A673 (cell line): Measurements from ENCODE around the gene MYPOP. TPM values are rescaled to one million over a fixed set of nuclear protein-coding genes. Genes with fewer than 3 reads are reported as not detected.
A peak's percentile ranks its signal among the peaks of the same experiment; 100 is the strongest.

Experiments used
- BruUV-seq: library from RNA; stranded (reverse); fragments of 400-500 nt; replicated peaks from 2 replicates; lab custom pipeline; 2021; lab: Mats Ljungman, UMichigan
- CTCF ChIA-PET: fragments of 300-600 bp; sonication (Branson Sonifier 250); formaldehyde crosslinking; loops from one replicate; lab custom pipeline; 2022; ENCODE audit warnings: antibody characterized with exemption; lab: Charles Lee
- POLR2A ChIA-PET: fragments of 300-600 bp; sonication (Branson Sonifier 250); formaldehyde crosslinking; loops from one replicate; lab custom pipeline; 2022; ENCODE audit warnings: antibody characterized with exemption; ENCODE audit not compliant: low non-redundant PET; lab: Charles Lee
- DNase-seq: peaks from one replicate; pipeline ENCODE4 v3.0.0-alpha.2; 2015; ENCODE audit warnings: low spot score
- H3K27ac ChIP-seq: fragments of 200-600 bp; sonication (generic); 2 replicates; pipeline ENCODE4 v1.5.1; 2016; ENCODE audit warnings: mixed run types, low read depth, mild to moderate bottlenecking, mixed read lengths, antibody characterized with exemption, low read length; ENCODE audit not compliant: poor library complexity, severe bottlenecking
- H3K27me3 ChIP-seq: fragments of 200-600 bp; sonication (generic); replicated peaks from 2 replicates; pipeline ENCODE4 v1.6.1; 2017; ENCODE audit warnings: mixed run types, low read depth, mild to moderate bottlenecking, mixed read lengths, antibody characterized with exemption, low read length; ENCODE audit not compliant: insufficient read depth, poor library complexity
- H3K36me3 ChIP-seq: fragments of 200-600 bp; sonication (generic); 2 replicates; pipeline ENCODE4 v1.6.1; 2016; ENCODE audit warnings: mixed run types, mild to moderate bottlenecking, mixed read lengths, antibody characterized with exemption, low read length; ENCODE audit not compliant: insufficient read depth, poor library complexity, severe bottlenecking
- H3K4me1 ChIP-seq: fragments of 200-600 bp; sonication (generic); 2 replicates; pipeline ENCODE4 v1.6.1; 2017; ENCODE audit warnings: mixed run types, mild to moderate bottlenecking, mixed read lengths, antibody characterized with exemption, low read length; ENCODE audit not compliant: insufficient read depth, poor library complexity, severe bottlenecking
- H3K4me3 ChIP-seq: fragments of 200-600 bp; sonication (generic); 2 replicates; pipeline ENCODE4 v1.5.1; 2016; ENCODE audit warnings: low read depth, mixed run types, mild to moderate bottlenecking, mixed read lengths, low read length; ENCODE audit not compliant: poor library complexity, severe bottlenecking
- H3K9me3 ChIP-seq: fragments of 200-600 bp; sonication (generic); 2 replicates; pipeline ENCODE4 v1.6.1; 2016; ENCODE audit warnings: mixed run types, low read depth, mild to moderate bottlenecking, mixed read lengths, antibody characterized with exemption, low read length; ENCODE audit not compliant: poor library complexity, severe bottlenecking
- EZH2 ChIP-seq: fragments of 200-600 bp; sonication (generic); IDR thresholded peaks from 2 replicates; pipeline ENCODE4 v1.6.1; 2017; ENCODE audit warnings: borderline replicate concordance, low read depth, mild to moderate bottlenecking, mixed read lengths, antibody characterized with exemption, low read length; ENCODE audit not compliant: poor library complexity, severe bottlenecking
- intact Hi-C: fragments of 100-400 bp; cut with micrococcal nuclease; formaldehyde crosslinking; loops from one replicate; pipeline ENCODE4 v1.10.0; 2022; ENCODE audit not compliant: unreplicated experiment
- total RNA-seq: library from RNA; stranded (reverse); gene quantifications from 2 replicates; pipeline ENCODE4 v1.2.3, GENCODE V29; 2021
- TF ChIP-seq, protein P1 (sequence below): fragments of 300-800, 200-600 bp; sonication (generic); conservative IDR thresholded peaks from 2 replicates; pipeline ENCODE4 v1.5.1; 2017; ENCODE audit warnings: low read depth, mild to moderate bottlenecking, antibody characterized with exemption, low read length, moderate library complexity, mixed read lengths

MYPOP gene
- total RNA-seq, 1 experiment from 2014 or later = 13.5 TPM

DNA sequence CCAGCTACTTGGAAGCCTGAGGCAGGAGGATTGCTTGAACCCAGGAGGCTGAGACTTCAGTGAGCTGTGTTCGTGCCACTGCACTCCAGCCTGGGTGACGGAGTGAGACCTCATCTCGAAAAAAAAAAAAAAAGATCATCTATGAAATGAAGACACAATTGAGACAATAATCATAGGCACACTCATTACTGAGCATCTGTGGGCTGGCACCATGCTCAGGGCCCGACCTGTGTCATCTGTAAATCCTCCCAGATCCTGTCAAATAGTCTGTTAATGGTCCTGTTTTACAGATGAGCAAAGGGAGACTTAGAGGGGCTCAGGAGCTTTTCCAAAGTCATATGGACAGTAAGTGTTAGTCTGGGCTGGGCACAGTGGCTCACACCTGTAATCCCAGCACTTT is 16.3 kb upstream of the MYPOP start:
- ChIA-PET CTCF (interaction anchor here (0.6 kb wide), 1 partner anchor 226 kb away, joined by 5 read pairs; the partner anchor contains the start of gene QPCTL), POLR2A (no interaction called here)
- no peak for DNase-seq
- Histone ChIP-seq H3K4me3 (no peak overlapping the region), H3K27me3 (peaks cover 24% of the 10 kb centered on the region), H3K4me1 (no peaks in the 10 kb centered on the region), H3K9me3 (no peaks in the 10 kb centered on the region), H3K27ac (no peak overlapping the region), H3K36me3 (no peaks in the 10 kb centered on the region)
- no TSS peak for BruUV-seq
- TF ChIP-seq, protein P1, sequence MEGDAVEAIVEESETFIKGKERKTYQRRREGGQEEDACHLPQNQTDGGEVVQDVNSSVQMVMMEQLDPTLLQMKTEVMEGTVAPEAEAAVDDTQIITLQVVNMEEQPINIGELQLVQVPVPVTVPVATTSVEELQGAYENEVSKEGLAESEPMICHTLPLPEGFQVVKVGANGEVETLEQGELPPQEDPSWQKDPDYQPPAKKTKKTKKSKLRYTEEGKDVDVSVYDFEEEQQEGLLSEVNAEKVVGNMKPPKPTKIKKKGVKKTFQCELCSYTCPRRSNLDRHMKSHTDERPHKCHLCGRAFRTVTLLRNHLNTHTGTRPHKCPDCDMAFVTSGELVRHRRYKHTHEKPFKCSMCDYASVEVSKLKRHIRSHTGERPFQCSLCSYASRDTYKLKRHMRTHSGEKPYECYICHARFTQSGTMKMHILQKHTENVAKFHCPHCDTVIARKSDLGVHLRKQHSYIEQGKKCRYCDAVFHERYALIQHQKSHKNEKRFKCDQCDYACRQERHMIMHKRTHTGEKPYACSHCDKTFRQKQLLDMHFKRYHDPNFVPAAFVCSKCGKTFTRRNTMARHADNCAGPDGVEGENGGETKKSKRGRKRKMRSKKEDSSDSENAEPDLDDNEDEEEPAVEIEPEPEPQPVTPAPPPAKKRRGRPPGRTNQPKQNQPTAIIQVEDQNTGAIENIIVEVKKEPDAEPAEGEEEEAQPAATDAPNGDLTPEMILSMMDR = no peak
- no peak for TF ChIP-seq EZH2
- intact Hi-C loops = no loop called here

DNA sequence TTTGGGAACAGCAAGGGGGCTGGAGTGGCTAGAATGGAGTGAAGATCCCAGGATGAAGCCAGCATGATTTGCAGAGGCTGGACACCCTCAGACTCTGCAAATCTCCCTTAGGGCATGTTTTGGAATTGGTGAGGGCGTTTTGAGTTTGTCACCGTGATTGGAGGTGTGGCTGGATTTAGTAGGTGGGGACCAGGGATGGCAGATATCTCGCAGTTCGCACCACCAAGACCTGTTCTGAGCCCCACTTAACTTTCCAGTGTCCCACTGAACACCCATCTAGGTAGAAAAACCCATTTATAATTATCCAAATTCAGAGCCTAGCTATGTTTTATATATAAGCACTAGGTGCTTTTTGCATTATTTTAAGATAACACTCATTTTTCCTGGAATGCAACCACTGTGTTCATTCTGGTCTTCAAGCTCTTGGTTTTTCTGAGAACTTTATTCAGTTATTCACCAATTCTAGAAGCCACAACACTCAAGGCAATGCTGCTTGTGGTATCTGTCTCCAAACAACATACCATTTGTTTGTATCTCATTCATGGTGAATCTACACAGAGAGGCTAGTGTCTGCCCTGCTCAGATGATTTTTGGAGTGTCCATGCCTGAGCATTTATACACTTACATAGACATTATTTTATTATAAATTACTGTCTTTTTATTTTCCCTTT is 15.1 kb upstream of the MYPOP start:
- TF ChIP-seq, protein P1 = no peak
- no peak for TF ChIP-seq EZH2
- no peak overlapping the region for H3K4me3 ChIP-seq
- intact Hi-C loops = no loop called here
- BruUV-seq = no TSS peak
- H3K4me1 ChIP-seq = no peaks in the 10 kb centered on the region
- no peak for DNase-seq
- no peak overlapping the region for H3K27ac ChIP-seq
- ChIA-PET CTCF (interaction anchor here (1.0 kb wide), 1 partner anchor 15 kb away, joined by 3 read pairs; no protein-coding TSS in a partner anchor), POLR2A (no interaction called here)
- H3K27me3 ChIP-seq = peaks cover 24% of the 10 kb centered on the region
- H3K9me3 ChIP-seq = no peaks in the 10 kb centered on the region
- no peaks in the 10 kb centered on the region for H3K36me3 ChIP-seq

DNA sequence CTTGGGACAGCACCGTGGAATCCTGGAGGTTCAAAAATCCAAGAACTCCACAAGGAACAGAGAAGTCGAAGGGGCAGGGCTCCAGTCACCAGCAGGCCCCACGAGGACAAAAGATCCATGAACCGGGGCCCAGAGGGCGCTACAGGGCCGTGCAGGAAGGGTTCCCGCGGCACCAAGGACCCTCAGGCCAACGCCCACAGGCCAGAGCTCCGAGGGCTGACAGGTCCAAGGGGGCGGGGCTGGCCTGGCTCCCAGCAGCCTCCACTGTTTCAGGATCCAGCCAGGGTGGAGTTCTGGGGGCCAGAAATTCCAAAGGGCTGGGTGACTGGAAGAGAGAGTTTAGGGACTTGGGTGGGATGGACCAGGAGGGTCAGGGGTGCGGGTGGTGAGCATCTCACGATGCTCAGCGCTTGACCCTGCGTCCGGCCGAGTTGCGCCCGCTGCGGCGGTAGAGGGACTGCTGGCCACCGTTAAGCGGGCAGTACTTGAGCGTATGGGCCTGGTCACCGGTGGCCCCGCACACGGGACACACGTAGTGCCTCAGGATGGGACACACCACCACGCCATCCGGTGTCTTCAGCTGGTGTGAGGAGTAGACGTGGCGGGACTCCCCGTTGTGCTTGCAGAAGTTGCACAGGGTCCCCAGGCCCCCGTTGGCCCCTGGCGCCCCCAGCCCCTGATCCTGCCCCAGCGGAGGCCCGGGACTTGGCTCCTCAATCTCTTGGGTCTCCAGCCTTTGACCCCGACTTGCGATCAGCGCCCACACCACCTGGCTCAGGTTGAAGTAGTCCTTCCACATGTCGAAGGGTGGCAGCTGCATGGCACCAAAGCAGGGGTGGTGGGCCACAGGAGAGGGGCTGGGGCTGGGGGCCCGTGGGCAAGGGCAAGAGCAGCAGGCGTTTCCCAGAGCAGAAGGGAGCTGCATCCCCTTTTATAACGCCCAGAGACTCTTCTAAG is 11.7 kb upstream of the MYPOP start, which contains the start of gene NANOS2:
Gene NANOS2, minus strand, starts transcription at position 905 of the 957 bp plus-strand sequence. Its CDS starts 85 bp downstream, at position 820.
- DNase-seq = no peak
- peaks cover 14% of the 10 kb centered on the region for H3K27me3 ChIP-seq
- TF ChIP-seq, protein P1 = peak; percentile 24
- no peak for TF ChIP-seq EZH2
- no peak within 1 kb of the TSS for H3K4me3 ChIP-seq
- no peak within 1 kb of the TSS for H3K27ac ChIP-seq
- H3K9me3 ChIP-seq = no peaks in the 10 kb centered on the region
- no TSS peak for BruUV-seq
- intact Hi-C loops = no loop called here
- CTCF ChIA-PET = no interaction called here
- H3K36me3 ChIP-seq = no peaks in the 10 kb centered on the region
- POLR2A ChIA-PET = no interaction called here
- H3K4me1 ChIP-seq = no peaks in the 10 kb centered on the region
